IMR-90 (cell line): ENCODE data around the gene ZCCHC14. TPM values are rescaled to one million over a fixed set of nuclear protein-coding genes. Genes with fewer than 3 reads are reported as not detected.

ENCODE experiments used
- ATAC-seq: fragments of 200-7000 bp; cut with Tn5 transposase; 2 replicates; pipeline ENCODE4 v1.9.1; 2020; ENCODE audit warnings: low read depth, mild to moderate bottlenecking, moderate library complexity
- BruUV-seq: library from RNA; stranded (reverse); fragments of 400-500 nt; replicated peaks from 2 replicates; lab custom pipeline; 2021; lab: Mats Ljungman, UMichigan
- CTCF ChIA-PET: fragments of 300-600 bp; formaldehyde crosslinking; extraction: SDS; loops from one replicate; lab custom pipeline; 2021; ENCODE audit warnings: antibody characterized with exemption; lab: Yijun Ruan, JAX
- POLR2A ChIA-PET: fragments of 300-600 bp; sonication (Branson Sonifier 250); formaldehyde crosslinking; loops from one replicate; lab custom pipeline; 2022; ENCODE audit warnings: antibody characterized with exemption; ENCODE audit not compliant: unreplicated experiment; lab: Charles Lee
- DNase-seq: peaks from one replicate; pipeline ENCODE4 v3.0.0; 2013
- H2AFZ ChIP-seq: replicated peaks from 2 replicates; pipeline ENCODE3; 2013; ENCODE audit warnings: low read length, mild to moderate bottlenecking; ENCODE audit not compliant: poor library complexity
- H2AK5ac ChIP-seq: 2 replicates; pipeline ENCODE4 v1.6.1; 2013; ENCODE audit warnings: low read depth, low read length, inconsistent platforms
- H2AK9ac ChIP-seq: replicated peaks from 2 replicates; pipeline ENCODE3; 2013; ENCODE audit warnings: mild to moderate bottlenecking, low read depth, low read length, moderate library complexity; ENCODE audit not compliant: poor library complexity
- H2BK120ac ChIP-seq: 2 replicates; pipeline ENCODE4 v1.6.1; 2013; ENCODE audit warnings: low read depth, low read length, inconsistent platforms
- H2BK15ac ChIP-seq: 3 replicates; pipeline ENCODE4 v1.6.1; 2013; ENCODE audit warnings: low read depth, low read length, inconsistent platforms
- H2BK20ac ChIP-seq: 2 replicates; pipeline ENCODE4 v1.6.1; 2013; ENCODE audit warnings: low read depth, mild to moderate bottlenecking, inconsistent platforms, low read length, moderate library complexity
- H2BK5ac ChIP-seq: 2 replicates; pipeline ENCODE4 v1.6.1; 2013; ENCODE audit warnings: mild to moderate bottlenecking, low read depth, low read length, inconsistent platforms; ENCODE audit not compliant: poor library complexity, severe bottlenecking
- H3K14ac ChIP-seq: replicated peaks from 2 replicates; pipeline ENCODE4 v1.6.1; 2013; ENCODE audit warnings: low read depth, low read length, inconsistent platforms
- H3K18ac ChIP-seq: 2 replicates; pipeline ENCODE4 v1.6.1; 2013; ENCODE audit warnings: low read depth, low read length, control low read depth
- H3K23ac ChIP-seq: 2 replicates; pipeline ENCODE4 v1.6.1; 2013; ENCODE audit warnings: low read depth, low read length, inconsistent platforms
- H3K27ac ChIP-seq: 2 replicates; pipeline ENCODE4 v1.5.1; 2013; ENCODE audit warnings: mild to moderate bottlenecking, control low read depth, low read length; ENCODE audit not compliant: insufficient read depth
- H3K27me3 ChIP-seq: 2 replicates; pipeline ENCODE4 v1.6.1; 2013; ENCODE audit warnings: low read length; ENCODE audit not compliant: control insufficient read depth, insufficient read depth
- H3K36me3 ChIP-seq: 2 replicates; pipeline ENCODE4 v1.6.1; 2013; ENCODE audit warnings: low read length, mixed read lengths; ENCODE audit not compliant: control insufficient read depth, insufficient read depth
- H3K4ac ChIP-seq: 2 replicates; pipeline ENCODE4 v1.6.1; 2013; ENCODE audit warnings: low read depth, low read length, inconsistent platforms
- H3K4me1 ChIP-seq: 2 replicates; pipeline ENCODE4 v1.6.1; 2013; ENCODE audit warnings: low read length, mixed read lengths; ENCODE audit not compliant: control insufficient read depth, insufficient read depth
- H3K4me2 ChIP-seq: 2 replicates; pipeline ENCODE4 v1.6.1; 2013; ENCODE audit warnings: low read depth, mild to moderate bottlenecking, control low read depth, low read length, moderate library complexity
- H3K4me3 ChIP-seq: 2 replicates; pipeline ENCODE4 v1.5.1; 2013; ENCODE audit warnings: low read depth, mild to moderate bottlenecking, control low read depth, low read length, moderate library complexity; ENCODE audit not compliant: insufficient read depth
- H3K56ac ChIP-seq: 2 replicates; pipeline ENCODE4 v1.6.1; 2013; ENCODE audit warnings: low read length, inconsistent platforms; ENCODE audit not compliant: insufficient read depth; ENCODE audit errors: extremely low read depth
- H3K79me1 ChIP-seq, 2 experiments: 2 replicates each; pipeline ENCODE4 v1.6.1; 2013; ENCODE audit warnings: low read length in 2 of 2, inconsistent platforms in 1 of 2, low read depth in 1 of 2
- H3K9ac ChIP-seq: 2 replicates; pipeline ENCODE4 v1.6.1; 2013; ENCODE audit warnings: low read depth, low read length, control low read depth
- H3K9me1 ChIP-seq: 2 replicates; pipeline ENCODE4 v1.6.1; 2013; ENCODE audit warnings: low read length, inconsistent platforms; ENCODE audit not compliant: insufficient read depth
- H3K9me3 ChIP-seq: 2 replicates; pipeline ENCODE4 v1.6.1; 2013; ENCODE audit warnings: low read length; ENCODE audit not compliant: control insufficient read depth, insufficient read depth
- H4K20me1 ChIP-seq: 2 replicates; pipeline ENCODE4 v1.6.1; 2013; ENCODE audit warnings: low read length, inconsistent platforms; ENCODE audit not compliant: insufficient read depth
- H4K5ac ChIP-seq: 2 replicates; pipeline ENCODE4 v1.6.1; 2013; ENCODE audit warnings: mild to moderate bottlenecking, low read depth, low read length, control low read depth
- H4K8ac ChIP-seq, 2 experiments: 2 replicates each; pipeline ENCODE4 v1.6.1; 2013; ENCODE audit warnings: low read depth in 2 of 2, low read length in 2 of 2, control low read depth in 1 of 2, inconsistent platforms in 1 of 2
- H4K91ac ChIP-seq: 2 replicates; pipeline ENCODE4 v1.6.1; 2013; ENCODE audit warnings: low read depth, low read length, inconsistent platforms; ENCODE audit not compliant: insufficient read depth
- BHLHE40 ChIP-seq: fragments of 150-350 bp; IDR thresholded peaks from 2 replicates; pipeline ENCODE4 v1.6.1; 2016; ENCODE audit warnings: mild to moderate bottlenecking, low read depth, low read length
- CEBPB ChIP-seq: IDR thresholded peaks from 2 replicates; pipeline ENCODE4 v1.6.1; 2012; ENCODE audit warnings: low read depth, low read length, improper control_type of control experiment
- CHD1 ChIP-seq: IDR thresholded peaks from 2 replicates; pipeline ENCODE4 v1.6.1; 2012; ENCODE audit warnings: low read depth, low read length, improper control_type of control experiment
- FOS ChIP-seq: fragments of 150-350 bp; IDR thresholded peaks from 2 replicates; pipeline ENCODE4 v1.6.1; 2016; ENCODE audit warnings: low read depth, low read length
- MAFK ChIP-seq: IDR thresholded peaks from 2 replicates; pipeline ENCODE4 v1.6.1; 2012; ENCODE audit warnings: low read depth, low read length, improper control_type of control experiment
- MAZ ChIP-seq: IDR thresholded peaks from 2 replicates; pipeline ENCODE4 v1.6.1; 2012; ENCODE audit warnings: low read depth, mild to moderate bottlenecking, low read length, improper control_type of control experiment, moderate library complexity, borderline replicate concordance
- MXI1 ChIP-seq: IDR thresholded peaks from 2 replicates; pipeline ENCODE4 v1.6.1; 2012; ENCODE audit warnings: low read depth, mild to moderate bottlenecking, low read length, moderate library complexity, borderline replicate concordance
- NFE2L2 ChIP-seq: fragments of 150-350 bp; IDR thresholded peaks from 2 replicates; pipeline ENCODE4 v1.6.1; 2016; ENCODE audit warnings: low read depth, mild to moderate bottlenecking, low read length
- POLR2A ChIP-seq: IDR thresholded peaks from 2 replicates; pipeline ENCODE4 v1.6.1; 2012; ENCODE audit warnings: mild to moderate bottlenecking, low read depth, low read length
- RAD21 ChIP-seq: IDR thresholded peaks from 2 replicates; pipeline ENCODE4 v1.6.1; 2012; ENCODE audit warnings: low read length, improper control_type of control experiment
- RCOR1 ChIP-seq: IDR thresholded peaks from 2 replicates; pipeline ENCODE4 v1.6.1; 2012; ENCODE audit warnings: mild to moderate bottlenecking, low read length, improper control_type of control experiment; ENCODE audit not compliant: insufficient replicate concordance
- RFX5 ChIP-seq: IDR thresholded peaks from 2 replicates; pipeline ENCODE4 v1.8.0; 2012; ENCODE audit warnings: low read depth, mild to moderate bottlenecking, low read length, moderate library complexity
- SMC3 ChIP-seq: fragments of 150-350 bp; IDR thresholded peaks from 2 replicates; pipeline ENCODE4 v1.6.1; 2016; ENCODE audit warnings: low read depth, mild to moderate bottlenecking, antibody characterized with exemption, low read length, moderate library complexity
- WGBS, 2 experiments: methylation state at CpG; one replicate each; pipeline versions ENCODE4 v1.1.5 to v1.1.7; 2013; ENCODE audit warnings: missing lambda C conversion rate in 2 of 2; ENCODE audit not compliant: insufficient read length in 1 of 2; ENCODE audit errors: extremely low coverage in 2 of 2; 5-methylcytosine and 5-hydroxymethylcytosine counted together
- dilution Hi-C: fragments of 300-500 bp; cut with HindIII; formaldehyde crosslinking; loops from one replicate; pipeline ENCODE4 v1.14.3; 2018; ENCODE audit warnings: low sequenced_read_pairs; ENCODE audit not compliant: unreplicated experiment
- in situ Hi-C: fragments of 300-500 bp; cut with MboI; formaldehyde crosslinking; loops from 3 replicates; pipeline ENCODE4 v1.14.3; 2019; ENCODE audit warnings: low sequenced_read_pairs, inconsistent platforms, mixed read lengths
- intact Hi-C: fragments of 100-400 bp; cut with micrococcal nuclease; formaldehyde crosslinking; loops from 2 replicates; pipeline ENCODE4 v1.10.0; 2022
- polyA plus RNA-seq, 3 experiments: library from polyadenylated mRNA; depleted of rRNA; stranded (reverse); fragments of >200 nt; gene quantifications; 2 replicates each; pipeline ENCODE4 v1.2.3, GENCODE V29; 2012; ENCODE audit warnings: low replicate concordance in 1 of 3
- total RNA-seq: library from RNA; depleted of rRNA; stranded (reverse); fragments of >200 nt; gene quantifications from 2 replicates; pipeline ENCODE4 v1.2.3, GENCODE V29; 2012
- TF ChIP-seq, protein P1 (sequence below): fragments of 150-350 bp; IDR thresholded peaks from 2 replicates; pipeline ENCODE4 v1.6.1; 2016; ENCODE audit warnings: low read depth, mild to moderate bottlenecking, low read length, moderate library complexity, borderline replicate concordance
- TF ChIP-seq, protein P2 (sequence below): fragments of 150-350 bp; IDR thresholded peaks from 2 replicates; pipeline ENCODE4 v1.6.1; 2017; ENCODE audit warnings: mild to moderate bottlenecking, antibody characterized with exemption, low read length, low read depth
- TF ChIP-seq, protein P3 (sequence below): conservative IDR thresholded peaks from 2 replicates; pipeline ENCODE4 v1.5.1; 2012; ENCODE audit warnings: mild to moderate bottlenecking, low read depth, low read length, improper control_type of control experiment

The ZCCHC14 gene
- total and polyA plus RNA-seq, 2 of the 4 experiments (the other 2 are of a cell fraction) = 2.5 to 5.3 TPM

DNA sequence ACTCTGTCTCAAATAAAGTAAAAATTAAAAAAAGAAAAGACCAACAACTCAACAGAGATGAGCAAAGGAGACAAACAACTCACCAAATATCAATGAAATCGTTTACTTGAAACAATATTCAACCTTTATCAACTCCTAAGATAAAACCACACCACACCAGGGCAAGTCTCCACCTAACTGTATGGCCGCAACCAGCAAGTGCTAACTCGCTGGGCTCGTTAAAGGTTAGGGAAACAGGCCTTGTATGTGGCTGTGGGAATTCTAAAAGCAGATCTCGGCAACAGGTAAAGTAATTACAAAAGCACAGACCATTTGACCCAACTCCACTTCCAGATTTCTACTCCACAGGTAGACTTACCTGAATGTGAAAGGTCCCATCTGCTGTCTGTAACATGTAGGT, 9.3 kb downstream of the ZCCHC14 start:
- Histone ChIP-seq H3K27ac (no peak overlapping the region), H3K9me3 (no peaks in the 10 kb centered on the region), H2AFZ (no peak overlapping the region), H3K79me1 (peaks cover 30 to 68% of the 10 kb centered on the region in 2 experiments), H2AK9ac (no peak overlapping the region), H2AK5ac (no peak overlapping the region), H3K36me3 (peaks cover 2% of the 10 kb centered on the region), H3K23ac (no peak overlapping the region), H4K91ac (no peak overlapping the region), H3K4me1 (peaks cover 16% of the 10 kb centered on the region), H3K9ac (no peak overlapping the region), H3K14ac (no peak overlapping the region), H3K27me3 (no peaks in the 10 kb centered on the region), H4K20me1 (peaks cover 57% of the 10 kb centered on the region), H3K9me1 (peaks cover 19% of the 10 kb centered on the region), H3K18ac (no peak overlapping the region), H4K5ac (no peak overlapping the region), H3K4me3 (no peak overlapping the region), H3K56ac (no peak overlapping the region), H3K4me2 (no peak overlapping the region), H4K8ac (no peak overlapping the region), H2BK15ac (no peak overlapping the region), H2BK120ac (no peak overlapping the region), H3K4ac (no peak overlapping the region), H2BK5ac (no peak overlapping the region), H2BK20ac (no peak overlapping the region)
- DNase-seq = no peak
- no peak for ATAC-seq
- WGBS, 2 experiments = no CpG with 5 or more reads among the region's 5 CpGs
- dilution Hi-C loops (no loop called here), in situ Hi-C loops (no loop called here), intact Hi-C loops (no loop called here)
- no TSS peak for BruUV-seq
- ChIA-PET POLR2A (no interaction called here), CTCF (interaction anchor here (0.6 kb wide), 1 partner anchor 16 kb away, joined by 8 read pairs; no protein-coding TSS in a partner anchor)
- no peak for TF ChIP-seq POLR2A
- no peak for TF ChIP-seq MXI1
- no peak for TF ChIP-seq MAFK
- TF ChIP-seq, protein P1, sequence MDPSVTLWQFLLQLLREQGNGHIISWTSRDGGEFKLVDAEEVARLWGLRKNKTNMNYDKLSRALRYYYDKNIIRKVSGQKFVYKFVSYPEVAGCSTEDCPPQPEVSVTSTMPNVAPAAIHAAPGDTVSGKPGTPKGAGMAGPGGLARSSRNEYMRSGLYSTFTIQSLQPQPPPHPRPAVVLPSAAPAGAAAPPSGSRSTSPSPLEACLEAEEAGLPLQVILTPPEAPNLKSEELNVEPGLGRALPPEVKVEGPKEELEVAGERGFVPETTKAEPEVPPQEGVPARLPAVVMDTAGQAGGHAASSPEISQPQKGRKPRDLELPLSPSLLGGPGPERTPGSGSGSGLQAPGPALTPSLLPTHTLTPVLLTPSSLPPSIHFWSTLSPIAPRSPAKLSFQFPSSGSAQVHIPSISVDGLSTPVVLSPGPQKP = no peak
- no peak for TF ChIP-seq CHD1
- no peak for TF ChIP-seq BHLHE40
- no peak for TF ChIP-seq SMC3
- no peak for TF ChIP-seq RCOR1
- no peak for TF ChIP-seq MAZ
- no peak for TF ChIP-seq RFX5
- no peak for TF ChIP-seq NFE2L2
- no peak for TF ChIP-seq RAD21
- TF ChIP-seq, protein P2, sequence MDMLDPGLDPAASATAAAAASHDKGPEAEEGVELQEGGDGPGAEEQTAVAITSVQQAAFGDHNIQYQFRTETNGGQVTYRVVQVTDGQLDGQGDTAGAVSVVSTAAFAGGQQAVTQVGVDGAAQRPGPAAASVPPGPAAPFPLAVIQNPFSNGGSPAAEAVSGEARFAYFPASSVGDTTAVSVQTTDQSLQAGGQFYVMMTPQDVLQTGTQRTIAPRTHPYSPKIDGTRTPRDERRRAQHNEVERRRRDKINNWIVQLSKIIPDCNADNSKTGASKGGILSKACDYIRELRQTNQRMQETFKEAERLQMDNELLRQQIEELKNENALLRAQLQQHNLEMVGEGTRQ = no peak
- no peak for TF ChIP-seq FOS
- TF ChIP-seq, protein P3, sequence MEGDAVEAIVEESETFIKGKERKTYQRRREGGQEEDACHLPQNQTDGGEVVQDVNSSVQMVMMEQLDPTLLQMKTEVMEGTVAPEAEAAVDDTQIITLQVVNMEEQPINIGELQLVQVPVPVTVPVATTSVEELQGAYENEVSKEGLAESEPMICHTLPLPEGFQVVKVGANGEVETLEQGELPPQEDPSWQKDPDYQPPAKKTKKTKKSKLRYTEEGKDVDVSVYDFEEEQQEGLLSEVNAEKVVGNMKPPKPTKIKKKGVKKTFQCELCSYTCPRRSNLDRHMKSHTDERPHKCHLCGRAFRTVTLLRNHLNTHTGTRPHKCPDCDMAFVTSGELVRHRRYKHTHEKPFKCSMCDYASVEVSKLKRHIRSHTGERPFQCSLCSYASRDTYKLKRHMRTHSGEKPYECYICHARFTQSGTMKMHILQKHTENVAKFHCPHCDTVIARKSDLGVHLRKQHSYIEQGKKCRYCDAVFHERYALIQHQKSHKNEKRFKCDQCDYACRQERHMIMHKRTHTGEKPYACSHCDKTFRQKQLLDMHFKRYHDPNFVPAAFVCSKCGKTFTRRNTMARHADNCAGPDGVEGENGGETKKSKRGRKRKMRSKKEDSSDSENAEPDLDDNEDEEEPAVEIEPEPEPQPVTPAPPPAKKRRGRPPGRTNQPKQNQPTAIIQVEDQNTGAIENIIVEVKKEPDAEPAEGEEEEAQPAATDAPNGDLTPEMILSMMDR = no peak
- TF ChIP-seq CEBPB = no peak
